ENCODE measurements around the gene ACAN. TPM values are rescaled to one million over a fixed set of nuclear protein-coding genes. Genes with fewer than 3 reads are reported as not detected.
A peak's percentile ranks its signal among the peaks of the same experiment; 100 is the strongest.
"Not testable (repeated sequence)": the region's sequence is repeated elsewhere in the genome, so short reads cannot be mapped to it uniquely, and the experiment has no call there.

ACAN gene
- total RNA-seq, 1 donor from 2014 or later, result 2.0 TPM

GRCh38 chr15:88920186-88920891 is 117.1 kb downstream of the ACAN start:
- peaks cover 4% of the 10 kb centered on the region for H3K9me3 Mint-ChIP-seq (ENCODE audit: low read depth)
- no peak overlapping the region for H3K4me3 Mint-ChIP-seq (ENCODE audit: low read depth)
- no peak for TF ChIP-seq CTCF (IDR thresholded peaks at IDR 0.05; ENCODE audit: unreplicated experiment)
- H3K4me1 Mint-ChIP-seq (ENCODE audit: low read depth), result peaks cover 17% of the 10 kb centered on the region
- peaks cover 3% of the 10 kb centered on the region for H3K27me3 Mint-ChIP-seq
- peak overlapping the region; percentile 69 for H3K27ac Mint-ChIP-seq
- H3K36me3 Mint-ChIP-seq (ENCODE audit: insufficient read depth), result no peaks in the 10 kb centered on the region
- DNase-seq (ENCODE audit: low spot score, unreplicated experiment), result no peak

- not testable (repeated sequence) for DNase-seq (ENCODE audit: low spot score, unreplicated experiment); H3K27me3 Mint-ChIP-seq; H3K36me3 Mint-ChIP-seq (ENCODE audit: insufficient read depth); H3K4me3 Mint-ChIP-seq (ENCODE audit: low read depth); H3K9me3 Mint-ChIP-seq (ENCODE audit: low read depth)
- Mint-ChIP-seq H3K27ac (peak overlapping the region; percentile 19), H3K4me1 (ENCODE audit: low read depth) (peaks cover 17% of the 10 kb centered on the region)
Measured at GRCh38 chr15:88920892-88921435, 117.7 kb downstream of the ACAN start.

Other genes starting within 250 kb of the ACAN start
- 28.2 and 31.1 TPM in 2 replicates for gene AEN, start 182.1 kb upstream of the ACAN start, total RNA-seq
- 3.1 and 4.3 TPM in 2 replicates for gene ISG20, start 164.4 kb upstream of the ACAN start, total RNA-seq
- gene HAPLN3, start 92.1 kb downstream of the ACAN start, total RNA-seq, result 6.2 and 8.4 TPM in 2 replicates
- gene MFGE8, start 109.9 kb downstream of the ACAN start, total RNA-seq, result 297 and 309 TPM in 2 replicates

Data from progenitor cell of endocrine pancreas (in vitro differentiated cells).